Endodermal cell (in vitro differentiated cells): ENCODE measurements around the gene CYB5R3. TPM values are rescaled to one million over a fixed set of nuclear protein-coding genes. Genes with fewer than 3 reads are reported as not detected.

Source experiments
- DNase-seq: peaks from one replicate; pipeline ENCODE4 v3.0.0-alpha.2; 2017
- H3K27ac ChIP-seq: 2 replicates; pipeline ENCODE4 v1.5.1; 2013; ENCODE audit warnings: mild to moderate bottlenecking, low read depth, low read length, moderate library complexity
- H3K27me3 ChIP-seq: 2 replicates; pipeline ENCODE4 v1.6.1; 2013; ENCODE audit warnings: mild to moderate bottlenecking, low read length, moderate library complexity; ENCODE audit not compliant: insufficient read depth, control insufficient read depth, poor library complexity, severe bottlenecking
- H3K36me3 ChIP-seq: 2 replicates; pipeline ENCODE4 v1.7.0; 2013; ENCODE audit warnings: mild to moderate bottlenecking, low read length, moderate library complexity; ENCODE audit not compliant: control insufficient read depth, insufficient read depth
- H3K4me1 ChIP-seq: one replicate; pipeline ENCODE4 v1.7.0; 2013; ENCODE audit warnings: low read length; ENCODE audit not compliant: control insufficient read depth, insufficient read depth
- H3K4me3 ChIP-seq: 2 replicates; pipeline ENCODE4 v1.5.1; 2013; ENCODE audit warnings: mild to moderate bottlenecking, low read length, moderate library complexity
- H3K9ac ChIP-seq: 2 replicates; pipeline ENCODE4 v1.6.1; 2013; ENCODE audit warnings: mild to moderate bottlenecking, low read length, moderate library complexity; ENCODE audit not compliant: poor library complexity, severe bottlenecking; ENCODE audit errors: extremely low read depth
- H3K9me3 ChIP-seq: 2 replicates; pipeline ENCODE4 v1.6.1; 2013; ENCODE audit warnings: mild to moderate bottlenecking, low read length, moderate library complexity; ENCODE audit not compliant: control insufficient read depth
- H3K27ac Mint-ChIP-seq: 2 replicates; pipeline ENCODE4 v1.8.0; 2020; ENCODE audit warnings: mixed read lengths
- H3K27me3 Mint-ChIP-seq: 2 replicates; pipeline ENCODE4 v1.8.0; 2021; ENCODE audit warnings: mild to moderate bottlenecking, mixed read lengths; ENCODE audit not compliant: insufficient read depth
- H3K36me3 Mint-ChIP-seq: 2 replicates; pipeline ENCODE4 v1.8.0; 2020; ENCODE audit warnings: low read depth, mixed read lengths
- H3K4me1 Mint-ChIP-seq: 2 replicates; pipeline ENCODE4 v1.8.0; 2020; ENCODE audit warnings: mixed read lengths
- H3K4me3 Mint-ChIP-seq: 2 replicates; pipeline ENCODE4 v1.8.0; 2020; ENCODE audit warnings: mild to moderate bottlenecking, moderate library complexity, mixed read lengths
- H3K9me3 Mint-ChIP-seq: 2 replicates; pipeline ENCODE4 v1.8.0; 2020; ENCODE audit warnings: mild to moderate bottlenecking, mixed read lengths
- CTCF ChIP-seq: fragments of 200-600 bp; sonication (generic); conservative IDR thresholded peaks from 2 replicates; pipeline ENCODE4 v1.5.0; 2021; ENCODE audit warnings: antibody characterized with exemption, mild to moderate bottlenecking
- WGBS, 2 experiments: methylation state at CpG; one replicate each; pipeline versions ENCODE4 v1.1.5 to v1.1.7; 2013; ENCODE audit warnings: missing lambda C conversion rate in 2 of 2, mixed read lengths in 1 of 2; ENCODE audit not compliant: insufficient coverage in 1 of 2, insufficient read length in 1 of 2; 5-methylcytosine and 5-hydroxymethylcytosine counted together
- total RNA-seq, 2 donors: library from RNA; stranded (reverse); fragmentation: NEBNext Ultra II Directional in 1 of 2; extraction: Animal tissue kit (Norgen Biotek cat#: 25700) in 1 of 2; gene quantifications; 2 replicates in 1 of 2; 3 replicates in 1 of 2; pipeline ENCODE4 v1.2.1, GENCODE V29; 2021

The CYB5R3 gene
- total RNA-seq, 2 donors from 2014 or later, result 89.5 to 92.4 TPM

- Histone ChIP-seq H3K4me1 (no peaks in the 10 kb centered on the region), H3K4me3 (no peak overlapping the region), H3K9me3 (no peaks in the 10 kb centered on the region), H3K9ac (no peak overlapping the region), H3K36me3 (peaks cover 28% of the 10 kb centered on the region), H3K27ac (no peak overlapping the region), H3K27me3 (no peaks in the 10 kb centered on the region)
- Mint-ChIP-seq H3K36me3 (peaks cover 41% of the 10 kb centered on the region), H3K9me3 (no peaks in the 10 kb centered on the region), H3K4me1 (no peaks in the 10 kb centered on the region), H3K27ac (no peak overlapping the region), H3K4me3 (no peak overlapping the region), H3K27me3 (no peaks in the 10 kb centered on the region)
- no peak for TF ChIP-seq CTCF
- WGBS, 2 experiments, result 92 to 96% methylated on average over 4 to 25 of the region's 25 CpGs
- DNase-seq, result no peak
Observed at GRCh38 chr22:42626951-42627625, 22.1 kb downstream of the CYB5R3 start.

GRCh38 chr22:42626431-42626830, 22.8 kb downstream of the CYB5R3 start:
- H3K9ac ChIP-seq, result no peak overlapping the region
- DNase-seq, result no peak
- H3K36me3 Mint-ChIP-seq, result peaks cover 39% of the 10 kb centered on the region
- no peak overlapping the region for H3K27ac Mint-ChIP-seq
- TF ChIP-seq CTCF, result no peak
- peaks cover 25% of the 10 kb centered on the region for H3K36me3 ChIP-seq
- no peak overlapping the region for H3K27ac ChIP-seq
- no peaks in the 10 kb centered on the region for H3K9me3 Mint-ChIP-seq
- no peaks in the 10 kb centered on the region for H3K4me1 Mint-ChIP-seq
- no peak overlapping the region for H3K4me3 ChIP-seq
- no peak overlapping the region for H3K4me3 Mint-ChIP-seq
- no peaks in the 10 kb centered on the region for H3K27me3 ChIP-seq
- no peaks in the 10 kb centered on the region for H3K4me1 ChIP-seq
- no peaks in the 10 kb centered on the region for H3K27me3 Mint-ChIP-seq
- 92 to 95% methylated on average over 5 to 7 of the region's 7 CpGs for WGBS, 2 experiments
- no peaks in the 10 kb centered on the region for H3K9me3 ChIP-seq

GRCh38 chr22:42625416-42625815, 23.8 kb downstream of the CYB5R3 start:
- Histone ChIP-seq H3K4me3 (no peak overlapping the region), H3K4me1 (no peaks in the 10 kb centered on the region), H3K27ac (no peak overlapping the region), H3K9me3 (no peaks in the 10 kb centered on the region), H3K27me3 (no peaks in the 10 kb centered on the region), H3K36me3 (peaks cover 28% of the 10 kb centered on the region), H3K9ac (no peak overlapping the region)
- H3K9me3 Mint-ChIP-seq, result no peaks in the 10 kb centered on the region
- no peak overlapping the region for H3K4me3 Mint-ChIP-seq
- H3K36me3 Mint-ChIP-seq, result peaks cover 37% of the 10 kb centered on the region
- 95 to 96% methylated on average over 12 to 15 of the region's 15 CpGs for WGBS, 2 experiments
- no peaks in the 10 kb centered on the region for H3K27me3 Mint-ChIP-seq
- no peak overlapping the region for H3K27ac Mint-ChIP-seq
- no peak for TF ChIP-seq CTCF
- DNase-seq, result no peak
- H3K4me1 Mint-ChIP-seq, result no peaks in the 10 kb centered on the region
